GM12873 (cell line): ENCODE measurements around the gene LIPA.
A peak's percentile ranks its signal among the peaks of the same experiment; 100 is the strongest.

Experiments used
- CTCF ChIP-seq: IDR thresholded peaks from 2 replicates; pipeline ENCODE4 v1.5.1; 2012; ENCODE audit warnings: low read depth, mild to moderate bottlenecking, moderate library complexity, low read length, control low read depth; ENCODE audit not compliant: insufficient read depth; ENCODE audit errors: missing control alignments

Gene LIPA

GRCh38 chr10:89213191-89213808 is 38.3 kb downstream of the LIPA start:
- peak; percentile 59 for TF ChIP-seq CTCF

GRCh38 chr10:89210794-89211425 is 40.7 kb downstream of the LIPA start:
- no peak for TF ChIP-seq CTCF

GRCh38 chr10:89209718-89210117 is 41.9 kb downstream of the LIPA start:
- no peak for TF ChIP-seq CTCF

- no peak for TF ChIP-seq CTCF
Measured at GRCh38 chr10:89207801-89208551, 43.6 kb downstream of the LIPA start.

- no peak for TF ChIP-seq CTCF
Measured at GRCh38 chr10:89207181-89207800, 44.3 kb downstream of the LIPA start, which contains the start of gene CH25H. Gene CH25H, minus strand, starts transcription at chr10:89207317. Its CDS starts 25 bp downstream, at chr10:89207292.

GRCh38 chr10:89206402-89207180 is 45.0 kb downstream of the LIPA start:
- no peak for TF ChIP-seq CTCF
